BJ (cell line): Measurements from ENCODE around the gene SHISA9. TPM values are rescaled to one million over a fixed set of nuclear protein-coding genes. Genes with fewer than 3 reads are reported as not detected.

ENCODE experiments used
- CTCF ChIA-PET: fragments of 350-600 bp; formaldehyde crosslinking; extraction: SDS; loops from one replicate; lab custom pipeline; 2021; ENCODE audit warnings: antibody characterized with exemption, inconsistent platforms; lab: Yijun Ruan, JAX
- POLR2A ChIA-PET: fragments of 300-600 bp; sonication (Branson Sonifier 250); formaldehyde crosslinking; extraction: SDS; loops from one replicate; lab custom pipeline; 2021; ENCODE audit warnings: antibody characterized with exemption; lab: Charles Lee
- DNase-seq: peaks from one replicate; pipeline ENCODE4 v3.0.0-alpha.2; 2011; ENCODE audit warnings: low read depth
- H3K27me3 ChIP-seq: 2 replicates; pipeline ENCODE4 v1.6.0; 2011; ENCODE audit warnings: low read length; ENCODE audit not compliant: control insufficient read depth, insufficient read depth
- H3K36me3 ChIP-seq: 2 replicates; pipeline ENCODE4 v1.5.1; 2011; ENCODE audit warnings: low read length; ENCODE audit not compliant: control insufficient read depth, insufficient read depth
- H3K4me3 ChIP-seq: 2 replicates; pipeline ENCODE4 v1.5.1; 2011; ENCODE audit warnings: low read depth, mild to moderate bottlenecking, control low read depth, low read length
- CTCF ChIP-seq: IDR thresholded peaks from 2 replicates; pipeline ENCODE4 v1.5.1; 2011; ENCODE audit warnings: low read depth, mild to moderate bottlenecking, control low read depth, inconsistent platforms, low read length, moderate library complexity; ENCODE audit not compliant: insufficient read depth
- polyA plus RNA-seq: library from polyadenylated mRNA; depleted of rRNA; stranded (reverse); fragments of >200 nt; gene quantifications from 2 replicates; pipeline ENCODE4 v1.2.3, GENCODE V29; 2011

SHISA9 gene
- polyA plus RNA-seq, 1 experiment, result not detected

- H3K4me3 ChIP-seq, result no peak overlapping the region
- no peaks in the 10 kb centered on the region for H3K27me3 ChIP-seq
- peak; percentile 29 for DNase-seq
- ChIA-PET POLR2A (no interaction called here), CTCF (no interaction called here)
- TF ChIP-seq CTCF, result no peak
- no peaks in the 10 kb centered on the region for H3K36me3 ChIP-seq
Measured at GRCh38 chr16:12874186-12874585, 27.2 kb upstream of the SHISA9 start.

- POLR2A ChIA-PET, result no interaction called here
Measured at GRCh38 chr16:12876778-12877177, 24.6 kb upstream of the SHISA9 start.

GRCh38 chr16:12878973-12879372 is 22.4 kb upstream of the SHISA9 start:
- Histone ChIP-seq H3K27me3 (no peaks in the 10 kb centered on the region), H3K4me3 (no peak overlapping the region), H3K36me3 (no peaks in the 10 kb centered on the region)
- ChIA-PET POLR2A (no interaction called here), CTCF (no interaction called here)
- DNase-seq, result no peak
- no peak for TF ChIP-seq CTCF

More at GRCh38 chr16:12876778-12877177, 24.6 kb upstream of the SHISA9 start:
- DNase-seq, result no peak
- H3K27me3 ChIP-seq, result no peaks in the 10 kb centered on the region
- H3K36me3 ChIP-seq, result no peaks in the 10 kb centered on the region
- no peak overlapping the region for H3K4me3 ChIP-seq
- CTCF ChIA-PET, result no interaction called here
- TF ChIP-seq CTCF, result no peak

- no peak for DNase-seq
- H3K4me3 ChIP-seq, result no peak overlapping the region
- POLR2A ChIA-PET, result no interaction called here
- no peak for TF ChIP-seq CTCF
- H3K36me3 ChIP-seq, result no peaks in the 10 kb centered on the region
- no peaks in the 10 kb centered on the region for H3K27me3 ChIP-seq
- CTCF ChIA-PET, result no interaction called here
Measured at GRCh38 chr16:12879812-12880211, 21.6 kb upstream of the SHISA9 start.

GRCh38 chr16:12881182-12881581 is 20.2 kb upstream of the SHISA9 start:
- CTCF ChIA-PET, result no interaction called here
- H3K27me3 ChIP-seq, result no peaks in the 10 kb centered on the region
- POLR2A ChIA-PET, result no interaction called here
- no peak for TF ChIP-seq CTCF
- no peaks in the 10 kb centered on the region for H3K36me3 ChIP-seq
- no peak overlapping the region for H3K4me3 ChIP-seq
- DNase-seq, result no peak
